ENCODE results near the gene COL7A1.

The COL7A1 gene

DNA sequence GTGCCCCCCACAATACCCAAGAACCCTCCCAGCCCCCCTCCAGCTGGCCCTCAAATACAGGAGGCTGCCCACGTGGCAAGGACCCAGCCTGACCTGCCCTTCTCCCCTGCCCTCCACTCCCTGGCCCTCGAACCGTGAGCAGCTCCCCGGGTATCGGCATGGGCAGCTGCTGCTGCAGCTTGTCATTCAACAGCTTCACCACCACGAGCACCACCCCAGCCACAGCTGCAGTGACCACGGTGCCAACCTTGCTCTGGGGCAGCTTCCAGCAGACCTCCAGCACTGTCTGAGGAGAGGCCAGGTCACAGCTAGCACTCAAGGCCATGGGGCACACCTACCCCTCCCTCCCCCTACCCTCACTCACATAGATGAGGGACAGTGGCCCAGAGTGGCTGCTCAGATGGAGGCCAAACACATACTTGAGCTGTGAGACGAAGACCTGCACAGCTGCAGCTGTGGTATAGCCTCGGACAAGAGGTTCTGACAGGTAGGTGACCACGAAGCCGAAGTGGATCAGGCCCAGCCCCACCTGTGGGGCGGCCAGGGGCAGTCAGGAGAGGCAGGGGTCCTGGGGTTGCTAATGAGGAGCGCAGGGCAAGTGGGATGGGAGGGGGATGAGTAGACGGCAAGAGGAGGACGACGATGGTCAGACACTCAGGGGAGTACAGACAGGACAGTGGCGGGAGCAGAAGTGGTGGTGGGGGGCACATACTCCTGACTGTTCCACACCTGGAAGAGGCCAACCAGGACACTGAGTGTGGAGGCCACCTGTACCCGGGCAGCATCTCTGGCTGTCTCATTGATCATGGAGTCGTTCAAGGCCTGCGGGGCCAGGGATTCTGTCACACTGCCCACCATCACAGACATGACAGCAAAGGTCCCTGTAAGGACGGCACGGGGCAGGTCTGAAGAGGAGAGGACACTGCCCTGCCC, 36.7 kb upstream of the COL7A1 start:
- no peak for TF ChIP-seq TCF12 (IDR thresholded peaks at IDR 0.05; ENCODE audit: low read depth)
- no peak for TF ChIP-seq CEBPB (IDR thresholded peaks at IDR 0.05)
- no peak for TF ChIP-seq ZBTB7A (IDR thresholded peaks at IDR 0.05; ENCODE audit: low read depth)
- TF ChIP-seq RAD21 (IDR thresholded peaks at IDR 0.05; ENCODE audit: low read depth), result no peak
- TF ChIP-seq, protein P1, sequence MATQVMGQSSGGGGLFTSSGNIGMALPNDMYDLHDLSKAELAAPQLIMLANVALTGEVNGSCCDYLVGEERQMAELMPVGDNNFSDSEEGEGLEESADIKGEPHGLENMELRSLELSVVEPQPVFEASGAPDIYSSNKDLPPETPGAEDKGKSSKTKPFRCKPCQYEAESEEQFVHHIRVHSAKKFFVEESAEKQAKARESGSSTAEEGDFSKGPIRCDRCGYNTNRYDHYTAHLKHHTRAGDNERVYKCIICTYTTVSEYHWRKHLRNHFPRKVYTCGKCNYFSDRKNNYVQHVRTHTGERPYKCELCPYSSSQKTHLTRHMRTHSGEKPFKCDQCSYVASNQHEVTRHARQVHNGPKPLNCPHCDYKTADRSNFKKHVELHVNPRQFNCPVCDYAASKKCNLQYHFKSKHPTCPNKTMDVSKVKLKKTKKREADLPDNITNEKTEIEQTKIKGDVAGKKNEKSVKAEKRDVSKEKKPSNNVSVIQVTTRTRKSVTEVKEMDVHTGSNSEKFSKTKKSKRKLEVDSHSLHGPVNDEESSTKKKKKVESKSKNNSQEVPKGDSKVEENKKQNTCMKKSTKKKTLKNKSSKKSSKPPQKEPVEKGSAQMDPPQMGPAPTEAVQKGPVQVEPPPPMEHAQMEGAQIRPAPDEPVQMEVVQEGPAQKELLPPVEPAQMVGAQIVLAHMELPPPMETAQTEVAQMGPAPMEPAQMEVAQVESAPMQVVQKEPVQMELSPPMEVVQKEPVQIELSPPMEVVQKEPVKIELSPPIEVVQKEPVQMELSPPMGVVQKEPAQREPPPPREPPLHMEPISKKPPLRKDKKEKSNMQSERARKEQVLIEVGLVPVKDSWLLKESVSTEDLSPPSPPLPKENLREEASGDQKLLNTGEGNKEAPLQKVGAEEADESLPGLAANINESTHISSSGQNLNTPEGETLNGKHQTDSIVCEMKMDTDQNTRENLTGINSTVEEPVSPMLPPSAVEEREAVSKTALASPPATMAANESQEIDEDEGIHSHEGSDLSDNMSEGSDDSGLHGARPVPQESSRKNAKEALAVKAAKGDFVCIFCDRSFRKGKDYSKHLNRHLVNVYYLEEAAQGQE (IDR thresholded peaks at IDR 0.05; ENCODE audit: low read depth), result no peak
- TF ChIP-seq EP300 (IDR thresholded peaks at IDR 0.05; ENCODE audit: borderline replicate concordance), result no peak
- TF ChIP-seq NFIC (IDR thresholded peaks at IDR 0.05), result no peak
- no peak for TF ChIP-seq FOXM1 (IDR thresholded peaks at IDR 0.05; ENCODE audit: borderline replicate concordance, low read depth)
- TF ChIP-seq, protein P2, sequence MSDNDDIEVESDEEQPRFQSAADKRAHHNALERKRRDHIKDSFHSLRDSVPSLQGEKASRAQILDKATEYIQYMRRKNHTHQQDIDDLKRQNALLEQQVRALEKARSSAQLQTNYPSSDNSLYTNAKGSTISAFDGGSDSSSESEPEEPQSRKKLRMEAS (IDR thresholded peaks at IDR 0.05), result no peak
- no peak for TF ChIP-seq CREB1 (IDR thresholded peaks at IDR 0.05; ENCODE audit: low read depth)
- TF ChIP-seq TEAD4 (IDR thresholded peaks at IDR 0.05), result no peak
- TF ChIP-seq, protein P3, sequence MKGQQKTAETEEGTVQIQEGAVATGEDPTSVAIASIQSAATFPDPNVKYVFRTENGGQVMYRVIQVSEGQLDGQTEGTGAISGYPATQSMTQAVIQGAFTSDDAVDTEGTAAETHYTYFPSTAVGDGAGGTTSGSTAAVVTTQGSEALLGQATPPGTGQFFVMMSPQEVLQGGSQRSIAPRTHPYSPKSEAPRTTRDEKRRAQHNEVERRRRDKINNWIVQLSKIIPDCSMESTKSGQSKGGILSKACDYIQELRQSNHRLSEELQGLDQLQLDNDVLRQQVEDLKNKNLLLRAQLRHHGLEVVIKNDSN (IDR thresholded peaks at IDR 0.05), result no peak
- no peak for TF ChIP-seq YY1 (IDR thresholded peaks at IDR 0.05; ENCODE audit: low read depth)
- no peak for TF ChIP-seq TAF1 (IDR thresholded peaks at IDR 0.05; ENCODE audit: low read depth)
- TF ChIP-seq EGR1 (IDR thresholded peaks at IDR 0.05), result no peak

DNA sequence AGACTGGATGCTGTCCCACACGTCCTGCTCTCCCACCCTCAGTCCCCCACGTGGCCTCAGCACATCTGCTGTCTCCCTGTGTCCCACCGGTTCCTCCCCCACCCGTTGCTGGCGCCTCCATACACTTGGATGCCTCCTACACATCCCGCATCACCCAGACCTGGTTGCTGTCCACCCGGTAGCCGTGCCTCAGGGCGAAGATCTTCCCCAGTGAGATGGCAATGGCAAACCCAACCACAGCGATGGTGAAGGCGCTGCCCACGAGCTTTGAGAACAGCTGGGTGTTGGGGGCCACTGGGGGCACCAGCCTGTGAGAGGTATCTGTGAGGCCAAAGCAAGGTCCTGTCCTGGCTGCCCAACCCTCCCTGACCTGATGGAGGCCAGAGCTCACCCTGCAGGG, 35.7 kb upstream of the COL7A1 start:
- TF ChIP-seq, protein P1 (IDR thresholded peaks at IDR 0.05; ENCODE audit: low read depth), result no peak
- TF ChIP-seq EP300 (IDR thresholded peaks at IDR 0.05; ENCODE audit: borderline replicate concordance) (no peak), CREB1 (IDR thresholded peaks at IDR 0.05; ENCODE audit: low read depth) (no peak), TCF12 (IDR thresholded peaks at IDR 0.05; ENCODE audit: low read depth) (no peak), FOXM1 (IDR thresholded peaks at IDR 0.05; ENCODE audit: borderline replicate concordance, low read depth) (no peak), YY1 (IDR thresholded peaks at IDR 0.05; ENCODE audit: low read depth) (no peak), NFIC (IDR thresholded peaks at IDR 0.05) (no peak), CEBPB (IDR thresholded peaks at IDR 0.05) (no peak), TEAD4 (IDR thresholded peaks at IDR 0.05) (no peak), RAD21 (IDR thresholded peaks at IDR 0.05; ENCODE audit: low read depth) (no peak), EGR1 (IDR thresholded peaks at IDR 0.05) (no peak), ZBTB7A (IDR thresholded peaks at IDR 0.05; ENCODE audit: low read depth) (no peak), TAF1 (IDR thresholded peaks at IDR 0.05; ENCODE audit: low read depth) (no peak)
- TF ChIP-seq, protein P3 (IDR thresholded peaks at IDR 0.05), result no peak
- TF ChIP-seq, protein P2 (IDR thresholded peaks at IDR 0.05), result no peak

DNA sequence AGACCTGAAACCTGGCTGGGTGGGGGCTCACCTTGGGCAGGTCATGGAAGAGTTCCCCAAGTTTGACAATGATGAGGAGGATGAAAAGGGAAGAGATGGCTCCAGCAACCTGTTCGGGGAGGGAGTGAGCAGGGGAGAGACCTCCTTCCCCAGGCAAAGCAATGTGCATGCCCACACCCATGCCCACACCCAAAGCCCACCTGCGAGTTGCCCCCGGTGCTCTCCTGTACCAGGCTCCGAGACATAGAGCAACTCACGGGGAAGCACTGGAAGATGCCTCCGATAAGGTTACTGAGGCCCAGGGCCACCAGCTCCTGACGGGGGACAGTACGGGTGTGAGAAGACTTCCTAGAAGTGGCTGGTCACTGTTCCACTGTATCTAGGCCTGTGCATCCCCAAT, 35.3 kb upstream of the COL7A1 start:
- TF ChIP-seq, protein P3 (IDR thresholded peaks at IDR 0.05), result no peak
- TF ChIP-seq, protein P1 (IDR thresholded peaks at IDR 0.05; ENCODE audit: low read depth), result no peak
- TF ChIP-seq, protein P2 (IDR thresholded peaks at IDR 0.05), result no peak
- TF ChIP-seq TEAD4 (IDR thresholded peaks at IDR 0.05) (no peak), EGR1 (IDR thresholded peaks at IDR 0.05) (no peak), NFIC (IDR thresholded peaks at IDR 0.05) (no peak)
